Fibroblast of skin of left biceps (primary cell): ENCODE measurements around the gene IRX4.

Source experiments
- DNase-seq, 2 experiments: peaks; one replicate each; pipeline ENCODE4 v3.0.0-alpha.2; 2013; ENCODE audit warnings: low read depth in 2 of 2

The IRX4 gene

DNA sequence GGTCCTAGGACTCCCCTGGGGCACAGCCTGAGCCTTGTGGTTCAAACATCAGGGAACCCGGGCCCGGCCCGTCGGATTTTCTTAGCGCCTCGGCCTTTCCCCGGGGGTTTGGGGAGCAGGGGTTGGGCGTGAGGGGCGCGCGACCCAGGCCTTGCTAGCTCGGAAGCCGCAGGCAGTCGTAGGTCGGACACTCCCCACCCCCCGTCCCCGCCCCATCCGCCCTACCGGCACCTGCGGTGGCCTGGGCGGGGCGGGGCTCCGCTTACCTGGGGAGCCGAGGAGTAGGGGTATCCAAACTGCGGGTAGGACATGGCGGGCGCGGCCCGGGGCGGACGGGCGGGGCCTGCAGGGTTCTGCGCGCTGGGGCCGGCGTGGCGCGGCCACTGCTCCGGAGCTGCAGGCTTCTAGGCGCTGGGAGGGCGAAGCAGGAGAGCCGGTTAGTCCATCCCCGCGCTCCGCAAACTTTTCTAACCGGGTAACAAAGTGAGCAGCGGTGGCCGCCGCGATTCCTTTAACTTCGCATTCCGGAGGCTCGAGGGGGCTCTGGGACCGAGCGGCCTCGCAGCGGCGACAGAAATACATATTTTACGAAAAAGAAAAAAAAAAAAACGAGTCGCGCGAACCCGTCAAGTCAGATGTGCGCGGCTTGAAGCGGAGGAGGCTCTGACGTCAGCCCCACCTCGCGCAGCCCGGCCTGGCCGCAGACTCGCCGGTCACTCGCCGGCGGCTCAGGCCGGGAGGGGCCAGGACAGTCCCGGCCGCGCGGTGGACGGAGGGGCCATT, at the start of gene IRX4:
Gene IRX4 (minus strand): TSS at position 589 of the 783 bp plus-strand sequence. CDS start 278 bp downstream, at position 311.
- DNase-seq: no peak

DNA sequence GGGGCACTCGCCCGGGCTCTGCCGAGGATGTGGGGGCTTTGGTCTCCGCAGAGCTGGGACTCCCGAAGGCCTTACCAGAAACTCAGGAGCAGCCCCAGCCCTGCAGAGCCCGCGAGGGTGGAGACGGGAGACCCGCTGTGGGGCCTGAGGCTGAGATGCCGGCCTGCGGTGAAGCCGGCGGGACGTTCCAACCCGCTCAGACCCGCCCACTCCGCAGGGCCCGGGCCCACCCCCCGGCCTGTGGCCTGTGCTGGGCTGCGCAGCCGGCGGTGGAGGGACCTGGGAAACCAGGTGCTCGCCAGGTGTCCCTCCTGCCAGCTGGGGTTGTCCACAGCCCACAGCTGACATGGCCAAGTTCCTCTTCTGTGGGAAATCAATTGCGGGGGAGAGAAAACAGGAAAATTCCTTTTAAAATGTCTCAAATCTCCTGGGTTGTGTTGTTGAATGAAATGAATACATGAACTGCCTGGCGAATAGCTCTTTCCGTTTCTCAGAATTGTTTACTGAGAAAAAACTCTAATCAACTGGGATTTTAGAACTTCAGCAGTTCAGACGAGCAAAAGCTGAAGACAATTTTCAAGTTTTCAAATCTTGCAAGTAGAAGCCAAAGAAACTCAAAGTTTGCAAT, 49.0 kb upstream of the IRX4 start:
- no peak for DNase-seq

DNA sequence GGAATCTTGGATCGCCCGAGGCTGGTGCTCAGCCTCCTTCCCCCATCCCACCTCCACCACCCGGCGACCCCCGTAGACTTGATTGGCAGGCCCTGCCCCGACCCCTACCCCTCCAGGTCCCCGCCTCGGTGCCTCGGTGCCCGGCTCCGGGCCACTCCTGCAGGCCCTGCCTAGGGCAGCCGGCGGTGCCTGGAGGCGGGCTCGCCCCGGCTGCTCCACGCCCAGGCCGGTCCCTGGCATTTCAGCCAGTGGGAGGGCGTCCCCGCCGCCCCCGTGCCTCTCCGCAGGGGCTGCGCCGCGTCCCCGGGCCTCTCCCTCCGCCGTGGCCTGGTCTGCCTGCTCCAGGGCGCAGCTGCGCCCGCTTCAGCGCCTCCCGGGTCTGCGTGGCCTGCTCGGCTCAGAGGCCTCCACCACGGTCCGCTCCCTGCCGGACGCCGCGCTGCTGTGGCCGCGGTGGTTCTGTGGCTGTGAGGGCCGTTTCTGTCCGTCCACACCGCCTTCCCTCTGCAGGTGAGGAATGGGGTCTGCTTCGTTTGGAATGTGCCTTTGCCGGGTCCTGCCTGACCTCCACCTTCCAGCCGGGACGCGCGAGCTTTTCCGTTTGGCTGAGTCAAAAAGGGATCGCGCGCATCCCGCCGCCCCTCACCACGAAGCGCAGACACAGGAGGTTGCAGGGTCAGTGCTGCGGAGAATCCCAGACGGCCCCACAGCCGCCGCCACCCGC, 48.3 kb upstream of the IRX4 start:
- DNase-seq: no peak

DNA sequence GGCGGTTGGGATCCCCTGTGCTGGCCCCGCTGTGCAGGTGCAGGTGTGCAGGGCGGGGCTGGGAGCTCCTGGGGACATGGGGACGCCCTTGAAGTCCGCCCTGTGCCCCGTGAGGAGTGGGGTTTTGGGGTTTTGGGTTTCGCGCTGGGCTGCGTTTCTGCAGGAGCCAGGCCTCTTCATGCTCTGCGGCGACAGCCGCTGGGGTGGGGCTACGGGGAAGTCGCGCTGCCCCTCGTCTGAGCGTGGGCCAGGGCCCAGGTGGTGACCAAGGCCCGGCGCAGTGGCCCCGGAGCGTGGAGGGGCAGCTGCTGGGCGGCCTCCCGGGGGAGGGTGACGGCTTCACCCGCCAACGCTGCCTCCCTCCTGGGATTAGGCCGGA, 47.8 kb upstream of the IRX4 start:
- no peak for DNase-seq

DNA sequence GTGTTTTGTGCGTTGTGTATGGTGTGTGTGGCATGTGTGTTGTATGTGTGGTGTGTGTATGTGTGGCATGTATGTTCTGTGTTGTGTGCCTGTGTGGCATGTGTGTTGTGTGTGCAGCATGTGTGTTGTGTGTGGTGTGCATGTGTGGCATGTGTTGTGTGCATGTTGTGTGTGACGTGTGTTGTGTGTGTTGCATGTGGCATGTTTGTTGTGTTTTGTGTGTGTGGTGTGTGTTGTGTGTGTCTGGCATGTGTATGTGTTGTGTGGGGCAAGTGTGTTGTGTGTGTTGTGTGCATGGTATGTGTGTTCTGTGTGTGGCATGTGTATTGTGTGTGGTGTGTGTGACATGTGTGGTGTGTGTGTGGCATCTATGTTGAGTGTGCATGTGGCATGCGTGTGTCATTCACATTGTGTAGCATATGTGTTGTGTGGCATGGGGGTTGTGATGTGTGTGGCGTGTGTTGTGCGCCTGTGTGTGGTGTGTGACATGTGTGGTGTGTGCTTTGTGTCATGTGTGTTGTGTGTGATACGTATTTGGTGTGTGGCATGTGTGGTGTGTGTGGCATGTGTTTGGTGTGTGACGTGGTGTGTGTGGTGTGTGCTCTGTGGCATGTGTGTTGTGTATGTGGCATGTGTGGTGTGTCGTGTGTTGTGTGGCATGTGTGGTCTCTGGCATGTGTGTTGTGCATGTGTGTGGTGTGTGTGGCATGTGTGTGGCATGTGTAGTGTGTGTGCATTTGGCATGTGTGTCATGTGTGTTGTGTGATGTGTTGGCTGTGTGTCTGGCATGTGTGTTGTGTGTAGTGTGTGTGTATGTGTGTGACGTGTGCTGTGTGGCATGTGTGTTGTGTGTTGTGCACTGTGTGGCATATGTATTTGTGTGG, 46.6 kb upstream of the IRX4 start:
- DNase-seq: no peak

DNA sequence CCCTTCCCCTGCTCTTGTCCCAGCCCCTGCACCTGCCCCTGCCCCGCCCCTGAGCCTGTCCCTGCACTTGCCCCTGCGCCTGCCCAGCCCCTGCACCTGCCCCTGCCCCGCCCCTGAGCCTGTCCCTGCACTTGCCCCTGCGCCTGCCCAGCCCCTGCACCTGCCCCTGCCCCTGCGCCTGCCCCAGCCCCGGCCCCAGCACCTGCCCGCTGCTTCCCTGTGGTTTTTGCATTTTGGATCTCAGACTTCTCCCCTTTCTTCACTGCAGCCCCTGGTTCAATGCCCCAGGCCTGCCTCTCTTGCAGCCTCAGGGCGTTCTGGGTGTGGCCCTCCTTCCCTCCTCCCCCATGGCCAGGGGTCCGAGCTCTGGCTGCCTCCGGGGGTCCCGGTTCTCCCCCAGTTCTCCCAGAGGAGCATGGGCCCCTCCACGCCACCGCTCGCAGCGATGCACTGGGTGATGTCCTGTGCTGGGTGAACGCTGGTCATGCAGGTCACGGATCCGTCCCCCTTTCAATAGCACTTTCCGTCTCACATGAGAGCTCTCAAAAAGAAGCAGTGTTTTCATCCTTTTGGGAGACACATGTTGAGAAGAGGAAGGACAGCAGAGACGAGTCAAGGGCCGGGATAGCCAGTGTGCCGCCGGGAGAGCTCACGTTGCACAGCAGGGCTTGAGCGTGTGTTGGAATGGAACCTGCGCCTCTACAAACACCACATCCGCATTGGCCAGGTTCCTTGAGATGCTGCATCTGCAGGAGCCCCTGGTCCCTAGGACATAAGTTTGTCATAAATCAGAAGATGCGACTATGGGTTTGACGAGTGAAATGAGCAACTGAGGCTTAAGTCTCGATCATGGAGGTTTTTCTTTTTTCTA, 44.0 kb upstream of the IRX4 start:
- DNase-seq: no peak

DNA sequence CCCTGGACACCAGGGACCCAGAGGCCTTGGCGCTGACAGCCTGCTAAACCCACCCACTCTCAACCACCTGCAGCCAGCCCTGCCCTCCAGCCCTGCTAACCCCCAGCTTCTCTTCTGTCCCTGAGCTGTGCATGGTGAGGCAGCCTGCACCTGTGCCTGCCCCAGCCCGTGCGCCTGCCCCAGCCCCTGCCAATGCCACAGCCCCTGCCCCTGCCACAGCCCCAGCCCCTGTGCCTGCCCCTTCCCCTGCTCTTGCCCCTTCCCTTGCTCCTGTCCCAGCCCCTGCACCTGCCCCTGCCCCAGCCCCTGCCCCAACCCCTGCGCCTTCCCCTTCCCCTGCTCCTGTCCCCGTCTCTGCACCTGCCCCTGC, 43.3 kb upstream of the IRX4 start:
- no peak for DNase-seq

DNA sequence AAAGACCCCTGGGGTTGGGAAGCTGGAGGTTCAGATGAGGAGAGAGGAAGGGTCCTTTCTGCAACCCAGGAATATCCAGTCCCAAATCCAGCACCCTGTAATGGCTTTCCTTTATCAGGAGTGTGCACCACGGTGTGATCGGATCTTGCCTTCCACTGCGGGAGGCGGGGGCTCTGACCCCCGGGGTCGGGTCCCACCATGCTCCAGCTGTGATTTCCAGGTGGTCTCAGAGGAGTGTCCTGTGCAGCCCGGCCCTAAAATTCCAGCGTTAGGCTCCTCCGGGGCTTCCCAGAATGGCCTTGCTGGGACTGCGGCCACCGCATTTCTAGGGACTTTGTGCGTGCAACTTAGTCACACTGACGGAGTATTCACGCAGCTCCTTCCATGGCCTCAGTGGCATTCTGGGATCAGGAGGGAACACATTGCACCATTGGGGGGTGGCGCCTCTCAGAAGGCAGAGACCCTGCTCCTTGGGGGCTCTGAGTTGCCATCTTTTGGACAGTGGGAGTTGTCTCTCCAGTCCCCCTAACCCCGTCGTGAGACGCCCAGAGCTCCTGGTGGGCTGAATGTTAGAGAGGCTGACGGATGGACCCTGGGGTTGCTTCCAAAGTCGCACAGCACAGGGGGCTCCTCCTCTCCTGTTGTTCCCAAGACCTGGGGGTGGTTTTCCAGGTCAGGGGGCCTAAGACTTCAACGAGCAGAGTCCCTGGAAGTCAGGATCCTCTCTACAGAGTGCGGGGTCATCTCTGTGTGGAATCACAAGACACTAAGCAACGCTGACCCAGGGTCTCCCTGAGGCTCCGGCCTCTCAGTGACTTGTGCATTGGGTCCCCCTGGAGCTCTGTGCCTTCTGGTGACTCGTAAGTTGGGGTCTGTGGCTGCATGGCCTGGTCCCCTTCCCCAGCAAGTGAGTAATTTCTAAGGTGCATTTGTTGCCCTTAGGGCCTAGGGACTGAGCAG, 42.7 kb upstream of the IRX4 start:
- no peak for DNase-seq

DNA sequence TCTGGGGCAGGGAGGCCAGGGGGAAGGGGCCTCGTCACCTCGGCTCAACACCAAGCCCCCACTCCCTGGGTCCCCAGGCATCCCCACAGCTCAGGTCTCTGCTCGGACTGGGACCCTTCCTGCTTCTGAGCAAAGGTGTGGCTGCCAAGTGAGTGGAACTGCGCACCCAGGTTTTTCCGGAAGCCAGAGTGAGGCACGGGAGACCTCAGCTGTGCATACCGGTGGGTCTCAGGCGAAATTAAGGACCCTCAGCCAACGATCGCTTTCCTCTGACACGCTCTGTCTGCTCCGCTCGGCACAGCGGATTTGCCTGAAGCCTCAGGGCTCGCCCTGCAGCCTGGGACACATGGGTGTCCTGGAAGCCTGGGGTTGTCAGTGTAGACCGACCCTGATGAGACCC, 41.0 kb upstream of the IRX4 start:
- DNase-seq: no peak

DNA sequence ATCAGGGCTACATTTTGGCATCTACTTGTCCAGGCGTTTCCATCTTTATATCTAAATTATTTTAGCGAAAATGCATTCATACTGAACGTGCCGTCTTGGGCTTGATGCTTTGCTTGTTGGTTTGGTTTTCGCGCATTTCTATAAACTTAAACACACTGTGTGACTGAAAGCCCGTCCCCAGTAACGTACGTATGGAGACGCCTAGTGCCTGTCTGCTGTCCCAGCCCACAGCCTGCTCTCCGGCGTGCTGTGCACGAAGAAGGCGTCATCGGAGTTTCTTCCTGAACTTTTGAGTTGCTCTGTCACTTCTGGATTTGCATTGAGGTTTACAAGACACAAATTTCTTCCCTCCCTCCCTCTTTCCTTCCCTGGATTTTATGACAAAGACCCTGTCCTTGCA, 40.6 kb upstream of the IRX4 start:
- no peak for DNase-seq

DNA sequence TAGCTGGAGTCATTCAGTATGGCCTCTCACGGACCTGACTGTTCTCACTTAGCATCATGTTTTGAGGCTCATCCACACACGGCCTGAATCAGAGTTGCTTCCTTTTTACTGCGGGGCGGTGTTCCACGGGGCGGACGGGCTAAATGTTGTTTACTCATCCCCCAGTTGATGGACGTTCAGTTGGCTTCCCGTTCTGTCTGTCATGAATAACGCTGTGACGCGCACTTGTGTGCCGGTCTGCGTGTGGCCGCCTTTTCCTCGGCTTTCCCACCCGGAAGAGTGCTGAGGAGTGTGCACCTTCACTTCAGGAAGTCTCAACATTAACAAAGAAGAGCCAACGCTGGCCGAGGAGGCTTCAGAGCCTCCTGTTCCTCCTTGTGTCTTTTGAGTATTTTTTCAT, 39.0 kb upstream of the IRX4 start:
- no peak for DNase-seq

DNA sequence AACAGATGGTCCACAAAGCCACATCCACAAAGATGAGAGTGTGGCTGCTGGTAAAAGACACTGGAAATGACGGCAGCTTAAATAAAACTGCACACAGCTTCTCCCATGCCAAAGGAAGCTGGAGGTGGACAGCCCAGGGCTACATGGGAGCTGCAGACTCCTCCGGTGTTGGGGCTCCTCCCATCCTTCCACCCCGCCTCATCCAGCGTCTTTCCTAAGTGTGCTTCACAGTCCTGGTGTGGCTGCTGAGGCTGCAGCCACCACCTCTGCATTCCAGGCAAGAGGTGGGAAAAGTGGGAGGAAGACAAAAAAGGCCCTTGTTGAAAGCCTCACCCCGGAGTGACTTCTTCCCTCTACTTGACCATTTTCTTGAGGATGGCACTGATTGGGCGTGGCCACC, 37.0 kb upstream of the IRX4 start:
- no peak for DNase-seq

DNA sequence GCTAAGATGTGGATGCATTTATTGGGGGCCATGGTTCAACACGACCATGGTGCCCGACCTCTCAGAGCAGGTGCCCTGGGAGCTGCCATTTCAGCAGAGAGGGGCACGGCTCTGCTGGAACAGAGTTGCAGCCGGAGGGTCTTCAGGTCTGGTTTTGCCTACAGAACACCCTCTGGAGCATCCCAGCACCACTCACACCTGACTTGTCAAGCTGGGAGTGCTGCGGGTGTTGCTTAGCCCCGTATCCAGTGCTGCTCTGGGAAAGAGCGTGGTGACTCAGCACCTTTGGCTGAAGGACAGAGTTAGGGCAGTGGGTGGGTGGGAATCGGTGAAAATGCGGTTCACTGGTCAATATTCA, 36.5 kb upstream of the IRX4 start:
- no peak for DNase-seq

DNA sequence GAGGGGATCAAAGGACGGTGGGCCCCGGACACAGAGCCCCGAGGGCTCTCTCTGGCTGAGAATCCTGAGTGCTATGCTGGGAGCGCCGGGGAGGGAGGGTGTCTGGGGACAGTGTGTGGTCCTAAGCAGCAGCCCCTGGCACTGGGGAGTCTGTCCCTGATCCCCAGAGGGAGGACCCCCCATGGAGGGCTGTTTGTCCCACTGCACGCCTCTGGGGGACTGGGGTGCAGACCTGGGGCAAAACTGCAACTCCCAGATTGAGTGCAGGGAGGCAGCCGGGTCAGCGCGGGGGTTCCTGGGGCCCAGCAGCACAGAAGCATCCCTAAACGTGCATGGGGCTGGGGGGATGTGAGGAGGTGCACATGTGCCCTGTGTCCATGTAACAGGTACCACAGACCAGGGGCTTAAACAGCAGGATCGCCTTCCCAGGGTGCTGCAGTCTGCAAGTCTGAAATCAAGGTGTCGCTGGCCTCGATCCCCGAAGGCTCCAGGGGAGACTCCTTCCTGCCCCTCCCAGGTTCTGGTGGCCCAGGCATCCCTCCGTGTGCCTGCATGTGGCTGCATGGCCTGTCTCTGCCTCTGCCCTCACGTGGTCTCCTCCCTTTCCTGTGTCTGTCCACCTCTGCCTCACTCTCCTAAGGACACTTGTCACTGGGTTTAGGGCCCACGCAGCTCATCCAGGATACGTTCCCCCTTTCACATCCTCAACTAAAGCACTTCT, 35.9 kb upstream of the IRX4 start:
- DNase-seq: no peak

DNA sequence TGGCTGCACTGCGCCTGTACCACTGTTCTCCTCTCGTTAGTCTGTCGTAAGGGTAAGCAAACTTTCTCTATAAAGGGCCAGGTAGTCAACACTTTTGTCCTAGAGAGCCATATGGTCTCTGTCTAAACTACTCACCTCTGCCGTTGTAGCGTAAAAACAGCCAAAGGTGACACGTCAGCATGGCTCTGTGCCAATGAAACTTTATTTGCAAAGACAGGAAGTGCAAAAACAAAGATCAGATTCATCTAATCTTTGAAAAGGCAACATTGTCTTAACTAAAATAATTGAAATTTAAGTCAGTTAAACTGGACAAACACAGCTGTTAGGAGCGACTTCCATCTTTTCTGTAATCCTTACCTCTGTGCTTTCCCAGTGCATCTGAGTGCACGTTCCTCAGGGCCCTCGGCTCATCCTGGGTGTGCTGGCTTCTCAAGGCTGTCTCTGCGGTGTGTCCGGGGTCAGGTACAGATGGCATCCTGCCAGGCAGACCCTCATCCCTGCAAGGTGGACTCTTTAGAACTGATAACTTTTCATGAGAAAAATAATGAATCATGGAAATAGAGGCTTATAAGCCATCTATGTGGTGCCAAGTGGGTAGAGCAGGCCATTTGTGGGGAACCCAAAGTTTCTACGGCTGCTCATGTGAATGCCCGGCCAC, 35.2 kb upstream of the IRX4 start:
- no peak for DNase-seq

DNA sequence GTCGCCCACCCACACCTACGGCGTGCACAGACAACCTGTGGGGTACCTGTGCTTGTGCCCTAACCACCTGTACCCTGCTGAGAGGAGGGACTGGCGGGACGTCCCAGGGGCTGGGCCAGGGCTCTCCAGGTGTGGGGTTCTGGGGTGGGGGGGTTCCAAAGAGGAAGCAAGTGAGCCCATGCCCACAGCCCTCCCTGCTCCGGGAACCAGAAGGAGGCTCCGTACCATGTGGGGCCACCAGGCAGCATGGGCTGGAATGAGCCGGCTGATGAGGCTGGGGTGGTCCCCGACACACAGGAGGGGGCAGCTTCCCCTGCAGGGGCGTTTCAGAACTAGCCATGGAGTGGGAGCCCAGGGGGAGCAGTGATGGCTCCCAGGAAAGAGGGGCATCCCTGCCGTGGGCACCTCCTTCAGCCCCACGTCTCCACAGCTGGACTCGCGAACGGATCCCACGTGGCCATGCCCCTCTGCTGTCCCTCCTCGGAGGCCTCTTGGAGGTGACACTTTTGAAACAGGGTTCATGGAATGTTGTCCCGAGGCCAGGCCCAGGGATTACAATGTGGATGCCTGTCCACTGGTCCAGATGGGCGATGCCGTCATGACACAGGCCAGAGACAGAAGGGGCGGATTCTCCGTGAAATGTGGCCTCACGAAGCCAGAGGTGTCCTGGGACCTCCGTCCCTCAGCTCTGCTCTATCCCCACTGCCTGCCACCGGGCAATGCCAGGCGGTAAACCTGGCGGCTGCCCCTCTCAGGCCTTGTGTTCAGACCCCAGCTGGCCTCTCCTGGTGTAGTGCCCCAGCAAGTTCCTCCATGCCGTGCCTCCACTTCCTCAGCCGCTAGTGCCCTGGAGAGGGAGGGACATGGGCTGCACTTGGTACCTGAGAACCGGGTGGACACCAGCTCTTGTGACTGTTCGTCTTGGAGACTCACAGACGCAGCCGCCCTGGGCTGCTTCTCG, 33.6 kb upstream of the IRX4 start:
- no peak for DNase-seq

DNA sequence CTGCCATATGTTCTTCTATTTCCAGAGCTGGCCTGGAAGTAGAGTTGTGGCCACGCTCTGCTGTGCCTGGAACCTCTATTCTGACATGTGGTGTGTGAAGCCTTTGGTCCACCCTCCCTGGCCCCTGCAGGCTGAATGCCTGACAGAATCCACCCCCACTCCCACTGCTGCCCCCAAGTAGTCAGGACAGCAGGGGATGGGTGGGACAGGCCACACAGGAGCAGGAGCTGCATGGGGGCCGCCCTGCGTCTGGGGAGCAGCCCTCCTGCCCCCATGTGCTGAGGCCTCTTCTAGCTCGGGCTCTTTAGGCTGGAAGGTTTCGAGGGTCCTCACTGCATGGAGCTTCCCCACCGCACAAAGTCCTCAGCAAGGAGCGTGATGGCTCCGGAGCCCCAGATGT, 32.6 kb upstream of the IRX4 start:
- no peak for DNase-seq

DNA sequence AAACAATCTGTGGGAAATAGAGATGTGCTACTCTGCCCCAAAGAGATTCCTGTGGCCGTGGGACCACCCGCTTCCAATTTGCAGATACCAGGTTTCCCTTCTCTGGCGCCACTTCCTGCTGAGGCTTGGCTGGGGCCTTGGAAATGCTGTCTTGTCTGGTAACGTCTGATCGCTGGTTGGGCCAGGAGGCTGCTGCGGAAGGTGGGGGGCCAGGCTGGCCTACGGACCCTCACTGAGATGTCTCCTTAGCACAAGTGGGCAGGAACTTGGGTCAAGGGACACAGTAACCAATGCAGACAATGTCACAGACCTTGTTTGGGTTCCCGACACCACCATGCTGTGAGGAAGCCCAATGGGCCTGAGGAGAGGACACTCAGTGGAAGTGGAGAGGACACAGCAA, 31.7 kb upstream of the IRX4 start:
- DNase-seq: no peak
